Activated CD8-positive, alpha-beta memory T cell treated with anti-CD3 and anti-CD28 coated beads for 48 hours (primary cell): ENCODE data around the gene PPM1J.
"Not testable (repeated sequence)": the region's sequence is repeated elsewhere in the genome, so short reads cannot be mapped to it uniquely, and the experiment has no call there.

Experiments used
- DNase-seq, 3 experiments: peaks; one replicate each; pipeline ENCODE4 v3.0.0-alpha.2; 2020; ENCODE audit warnings: low read depth in 2 of 3, low spot score in 2 of 3

PPM1J gene

GRCh38 chr1:112715264-112716053 lies at the start of gene PPM1J:
Gene PPM1J, minus strand, starts transcription at chr1:112715332. Its CDS starts 31 bp downstream, at chr1:112715301.
- DNase-seq: peak; percentile 90 to 94 (median 93)

DNA sequence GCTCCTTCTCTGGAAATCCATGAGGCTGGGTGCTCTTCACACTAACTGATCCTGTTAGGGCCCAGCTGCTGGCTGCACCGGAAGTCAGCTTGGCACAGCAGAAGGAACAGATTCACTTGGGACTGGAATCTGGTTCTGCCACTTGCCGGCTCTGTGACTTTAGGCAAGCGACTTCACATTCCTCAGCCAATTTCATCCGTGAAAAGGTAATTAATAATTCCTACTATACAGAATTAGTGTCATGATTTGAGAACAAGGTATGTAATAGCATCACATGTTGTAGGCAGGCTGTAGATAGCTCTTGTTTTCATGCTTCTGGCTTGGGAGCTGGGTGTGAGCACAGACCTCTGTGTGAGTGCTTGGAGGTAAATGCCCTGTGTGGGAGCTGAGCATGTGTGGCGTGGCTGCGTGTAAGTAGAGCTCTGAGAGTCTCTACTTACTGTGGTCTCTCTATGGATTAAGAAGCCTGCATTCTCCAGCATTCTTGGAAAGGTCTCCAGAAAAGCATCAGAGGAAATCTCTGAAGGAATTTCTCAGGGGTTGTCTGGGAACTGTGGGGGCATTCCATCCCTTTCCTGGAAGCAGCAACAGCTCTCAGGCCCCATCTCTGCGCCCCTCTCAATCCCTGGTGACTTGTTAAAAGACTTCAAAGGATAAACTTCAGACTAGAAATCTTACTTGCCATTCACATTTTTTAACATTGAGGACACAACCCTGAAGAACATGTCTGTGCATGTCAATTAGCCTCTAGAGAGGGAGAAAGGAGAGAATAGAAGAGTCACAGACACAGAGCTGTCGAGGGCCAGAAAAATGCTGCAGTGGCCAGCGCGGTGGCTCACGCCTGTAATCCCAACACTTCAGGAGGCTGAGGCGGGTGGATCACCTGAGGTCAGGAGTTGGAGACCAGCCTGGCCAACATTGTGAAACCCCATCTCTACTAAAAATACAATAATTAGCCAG lies 47.7 kb upstream of the PPM1J start:
- DNase-seq: no peak

DNA sequence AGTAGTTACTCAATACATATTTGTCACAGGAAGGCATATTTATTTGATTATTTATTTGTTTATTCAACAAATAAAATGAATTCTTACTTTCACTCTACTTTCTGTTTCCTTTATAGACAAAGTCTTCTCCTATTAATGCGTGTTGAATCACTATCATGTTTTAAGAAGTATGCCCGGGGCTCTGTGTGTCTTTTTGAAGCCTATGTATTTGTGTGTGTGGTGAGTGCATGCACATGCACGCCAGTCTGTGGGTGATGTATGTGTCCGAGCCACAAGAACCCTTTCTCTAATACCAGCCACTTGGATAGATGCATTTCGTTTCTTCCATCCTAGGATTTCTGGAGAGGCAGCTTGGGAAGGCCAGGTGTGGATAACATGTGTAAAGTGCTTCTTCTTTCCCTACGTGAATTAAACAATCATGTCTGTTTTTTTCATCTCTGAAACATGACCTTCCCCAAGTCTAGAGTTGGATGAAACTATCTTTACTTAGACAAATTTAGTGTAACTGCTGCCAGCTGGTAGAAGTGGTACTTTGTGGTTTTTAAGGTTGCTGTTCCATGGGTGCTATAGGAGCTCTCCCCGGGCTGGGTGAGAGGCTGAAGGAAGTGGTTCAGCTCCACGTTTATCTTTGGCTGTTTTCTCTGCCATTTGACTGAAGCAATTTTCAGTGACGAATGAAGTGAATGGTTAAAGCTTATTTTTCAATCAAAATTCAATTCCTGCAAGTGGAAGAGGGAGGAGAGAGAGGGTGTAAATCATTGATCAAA lies 46.8 kb upstream of the PPM1J start:
- no peak for DNase-seq

DNA sequence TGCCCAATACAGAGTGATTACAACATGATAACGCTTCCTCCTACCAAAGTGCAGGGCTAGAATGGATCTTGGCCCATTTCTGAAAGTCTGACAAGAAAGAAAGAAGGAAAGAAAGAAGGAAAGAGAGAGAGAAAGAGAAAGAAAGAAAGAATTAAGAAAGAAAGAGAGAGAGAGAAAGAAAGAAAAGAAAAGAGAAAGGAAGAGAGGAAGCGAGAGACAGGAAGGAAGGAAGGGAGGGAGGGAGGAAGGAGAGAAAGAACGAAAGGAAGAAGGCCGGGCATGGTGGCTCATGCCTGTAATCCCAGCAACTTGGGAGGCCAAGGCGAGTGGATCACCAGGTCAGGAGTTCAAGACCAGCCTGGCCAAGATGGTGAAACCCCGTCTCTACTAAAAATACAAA lies 44.1 kb upstream of the PPM1J start:
- DNase-seq: no peak

DNA sequence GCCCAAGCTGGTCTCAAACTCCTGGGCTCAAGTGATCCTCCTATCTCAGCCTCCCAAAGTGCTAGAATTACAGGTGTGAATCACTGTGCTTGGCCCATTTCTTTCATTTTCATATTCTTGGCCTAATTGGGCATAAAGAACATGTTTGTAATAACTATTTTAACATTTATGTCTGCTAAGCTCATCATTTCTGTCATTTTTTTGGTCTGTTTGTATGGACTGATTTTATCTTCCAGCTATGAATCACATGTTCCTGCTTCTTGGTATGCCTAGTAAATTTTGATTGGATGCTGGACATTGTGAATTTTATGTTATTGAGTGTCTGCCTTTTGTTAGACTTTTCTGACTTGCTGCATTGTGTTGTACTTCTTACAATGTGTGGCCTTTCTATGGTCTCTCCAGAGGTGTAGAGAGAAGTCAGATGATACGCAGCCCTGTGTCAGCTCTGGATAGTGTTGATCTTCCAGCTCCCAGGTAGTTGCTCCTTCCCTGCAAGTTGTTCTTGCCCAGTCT lies 39.0 kb upstream of the PPM1J start:
- no peak for DNase-seq

- no peak for DNase-seq
Observed at GRCh38 chr1:112748396-112748795, 33.3 kb upstream of the PPM1J start.

- DNase-seq: no peak
Observed at GRCh38 chr1:112744009-112744578, 29.0 kb upstream of the PPM1J start.

DNA sequence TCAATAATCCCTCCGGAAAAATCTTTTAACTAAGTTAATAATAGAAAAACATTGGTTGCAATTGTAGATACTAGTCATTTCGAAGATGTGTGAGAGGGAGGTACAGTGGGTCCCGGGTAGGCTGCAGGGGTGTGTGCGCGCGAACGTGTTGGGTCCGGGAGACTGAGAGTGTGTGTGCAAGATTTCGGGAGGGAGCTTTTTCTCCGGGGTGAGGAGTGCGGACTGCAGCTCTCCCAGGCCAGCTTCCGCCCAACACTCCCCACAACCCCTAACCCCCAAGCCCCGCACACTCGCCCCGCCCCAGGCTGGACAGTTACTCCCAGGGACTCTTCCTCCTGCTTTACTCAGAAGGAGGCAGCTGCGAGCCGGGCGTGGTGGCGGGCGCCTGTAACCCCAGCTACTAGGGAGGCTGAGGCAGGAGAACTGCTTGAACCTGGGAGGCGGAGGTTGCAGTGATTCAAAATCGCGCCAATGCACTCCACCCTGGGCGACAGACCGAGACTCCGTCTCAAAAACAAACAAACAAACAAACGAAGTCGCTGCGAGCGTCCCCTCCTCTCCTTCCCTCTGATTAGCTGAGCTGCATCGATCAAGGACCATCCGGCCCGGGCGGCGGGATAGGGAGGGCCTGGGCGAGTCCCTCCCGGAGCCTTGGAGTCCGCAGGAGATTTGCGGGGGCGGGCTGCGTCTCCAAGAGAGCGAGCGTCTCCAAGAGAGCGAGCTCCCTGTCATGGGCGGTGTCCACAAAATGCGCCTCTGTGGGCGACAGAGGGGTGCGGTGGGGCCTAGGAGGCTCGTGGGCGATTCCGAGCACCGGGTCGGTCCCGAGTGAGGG lies 28.3 kb upstream of the PPM1J start:
- DNase-seq: no peak

DNA sequence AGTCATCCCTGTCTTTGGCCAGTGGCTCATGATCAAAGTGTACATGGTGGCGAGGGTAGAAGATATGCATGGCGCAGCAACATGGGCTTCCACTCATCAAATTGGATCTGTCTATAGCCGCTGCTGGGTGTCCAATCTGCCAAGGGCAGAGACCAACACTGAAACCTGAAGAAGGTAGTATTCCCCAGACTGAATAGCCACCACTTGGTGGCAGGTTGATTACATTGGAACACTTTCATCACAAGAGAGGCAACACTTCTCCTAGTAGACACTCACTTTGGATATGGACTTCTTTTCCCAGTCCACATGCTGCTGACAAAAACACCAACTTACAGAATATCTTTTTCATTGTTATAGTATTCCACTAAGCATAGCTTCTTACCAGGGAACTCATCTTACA lies 22.4 kb upstream of the PPM1J start:
- DNase-seq: no peak

- no peak for DNase-seq
Observed at GRCh38 chr1:112735752-112736151, 20.6 kb upstream of the PPM1J start.

DNA sequence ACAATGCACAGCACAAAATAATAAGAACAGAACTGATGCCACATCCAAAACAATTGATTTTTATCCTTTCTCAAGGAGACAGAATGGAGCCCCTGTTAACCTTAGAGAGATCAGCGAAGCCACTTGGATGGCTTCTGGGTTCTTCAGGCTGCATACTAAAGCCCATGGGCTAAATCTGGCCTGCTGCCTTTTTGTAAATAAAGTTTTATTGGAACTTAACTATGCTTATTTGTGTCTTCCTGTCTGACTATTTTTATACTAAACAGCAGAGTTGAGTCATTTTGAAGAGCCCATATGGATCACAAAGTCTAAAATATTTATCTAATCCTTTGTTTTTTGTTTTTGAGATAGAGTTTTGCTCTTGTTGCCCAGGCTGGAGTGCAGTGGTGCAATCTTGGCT lies 16.3 kb upstream of the PPM1J start:
- DNase-seq: no peak

- no peak for DNase-seq
Observed at GRCh38 chr1:112729909-112730308, 14.8 kb upstream of the PPM1J start.

DNA sequence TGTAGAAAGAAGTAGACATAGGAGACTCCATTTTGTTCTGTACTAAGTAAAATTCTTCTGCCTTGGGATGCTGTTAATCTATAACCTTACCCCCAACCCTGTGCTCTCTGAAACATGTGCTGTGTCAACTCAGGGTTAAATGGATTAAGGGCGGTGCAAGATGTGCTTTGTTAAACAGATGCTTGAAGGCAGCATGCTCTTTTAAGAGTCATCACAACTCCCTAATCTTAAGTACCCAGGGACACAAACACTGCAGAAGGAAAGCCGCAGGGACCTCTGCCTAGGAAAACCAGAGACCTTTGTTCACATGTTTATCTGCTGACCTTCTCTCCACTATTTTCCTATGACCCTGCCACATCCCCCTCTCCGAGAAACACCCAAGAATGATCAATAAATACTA lies 13.9 kb upstream of the PPM1J start:
- DNase-seq: not testable (repeated sequence)

DNA sequence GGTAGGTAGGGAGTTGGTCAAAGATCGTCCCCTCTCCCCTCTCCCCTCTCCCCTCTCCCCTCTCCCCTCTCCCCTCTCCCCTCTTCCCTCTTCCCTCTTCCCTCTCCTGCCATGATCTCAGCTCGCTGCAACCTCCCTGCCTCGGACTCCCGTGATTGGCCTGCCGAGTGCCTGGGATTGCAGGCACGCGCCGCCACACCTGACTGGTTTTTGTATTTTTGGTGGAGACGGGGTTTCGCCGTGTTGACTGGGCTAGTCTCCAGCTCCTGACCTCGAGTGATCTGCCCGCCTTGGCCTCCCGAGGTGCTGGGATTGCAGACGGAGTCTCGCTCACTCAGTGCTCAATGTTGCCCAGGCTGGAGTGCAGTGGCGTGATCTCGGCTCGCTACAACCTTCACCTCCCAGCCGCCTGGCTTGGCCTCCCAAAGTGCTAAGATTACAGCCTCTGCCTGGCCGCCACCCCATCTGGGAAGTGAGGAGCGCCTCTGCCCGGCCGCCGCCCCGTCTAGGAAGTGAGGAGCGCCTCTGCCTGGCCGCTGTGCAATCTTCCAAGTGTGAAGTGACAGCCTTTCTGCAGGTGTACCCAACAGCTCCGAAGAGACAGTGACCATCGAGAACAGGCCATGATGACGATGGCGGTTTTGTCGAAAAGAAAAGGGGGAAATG lies 13.3 kb upstream of the PPM1J start:
- not testable (repeated sequence) for DNase-seq

- no peak for DNase-seq
Observed at GRCh38 chr1:112727716-112728115, 12.6 kb upstream of the PPM1J start.

GRCh38 chr1:112724240-112724639 lies 9.1 kb upstream of the PPM1J start:
- DNase-seq: not testable (repeated sequence)

DNA sequence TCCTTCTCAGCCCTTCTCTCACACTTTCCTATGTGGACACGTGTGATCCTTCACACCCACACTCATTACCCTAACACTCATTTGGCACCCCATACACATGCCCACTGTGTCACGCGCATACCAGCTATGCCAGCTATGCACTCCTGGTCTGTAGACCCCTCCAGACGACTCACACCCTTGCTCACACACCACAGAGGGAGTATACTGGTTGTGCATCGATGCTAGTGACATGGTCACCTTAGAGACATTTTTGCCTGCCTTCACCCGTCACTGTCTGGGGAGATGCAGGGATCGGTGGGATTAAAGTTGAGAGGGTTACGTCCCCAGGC lies 8.3 kb upstream of the PPM1J start:
- DNase-seq: no peak

GRCh38 chr1:112722601-112723510 lies 7.7 kb upstream of the PPM1J start:
- DNase-seq: no peak
